Activated T-cell treated with anti-CD3 and anti-CD28 coated beads for 24 hours (primary cell): ENCODE data around the gene THEM4.
"Not testable (repeated sequence)": the region's sequence is repeated elsewhere in the genome, so short reads cannot be mapped to it uniquely, and the experiment has no call there.

Experiments
- DNase-seq: peaks from one replicate; pipeline ENCODE4 v3.0.0-alpha.2; 2020; ENCODE audit warnings: low read depth

Gene THEM4

GRCh38 chr1:151892190-151892589 is 17.1 kb downstream of the THEM4 start:
- no peak for DNase-seq

- no peak for DNase-seq
These were observed 17.8 kb downstream of the THEM4 start for GRCh38 chr1:151891512-151891911.

GRCh38 chr1:151888972-151889570 is 20.2 kb downstream of the THEM4 start:
- no peak for DNase-seq

GRCh38 chr1:151887028-151887427 is 22.3 kb downstream of the THEM4 start:
- no peak for DNase-seq

- DNase-seq = no peak
These were observed 23.8 kb downstream of the THEM4 start for GRCh38 chr1:151885479-151885878.

GRCh38 chr1:151884879-151885278 is 24.4 kb downstream of the THEM4 start:
- DNase-seq = not testable (repeated sequence)

GRCh38 chr1:151884445-151884844 is 24.9 kb downstream of the THEM4 start:
- DNase-seq = not testable (repeated sequence)

GRCh38 chr1:151883898-151884297 is 25.4 kb downstream of the THEM4 start:
- not testable (repeated sequence) for DNase-seq

GRCh38 chr1:151882918-151883317 is 26.4 kb downstream of the THEM4 start:
- not testable (repeated sequence) for DNase-seq

- DNase-seq = no peak
These were observed 26.8 kb downstream of the THEM4 start for GRCh38 chr1:151882466-151882865.

GRCh38 chr1:151881479-151881878 is 27.8 kb downstream of the THEM4 start:
- DNase-seq = no peak

GRCh38 chr1:151875419-151876097 is 33.8 kb downstream of the THEM4 start:
- DNase-seq = no peak

GRCh38 chr1:151872776-151873175 is 36.5 kb downstream of the THEM4 start:
- DNase-seq = not testable (repeated sequence)

GRCh38 chr1:151871284-151872030 is 37.9 kb downstream of the THEM4 start:
- DNase-seq = no peak

GRCh38 chr1:151868486-151868885 is 40.8 kb downstream of the THEM4 start:
- no peak for DNase-seq

- DNase-seq = no peak
These were observed 41.4 kb downstream of the THEM4 start for GRCh38 chr1:151867765-151868411.

- no peak for DNase-seq
These were observed 42.0 kb downstream of the THEM4 start for GRCh38 chr1:151867321-151867720.

- no peak for DNase-seq
These were observed 44.9 kb downstream of the THEM4 start for GRCh38 chr1:151864411-151864810.

- no peak for DNase-seq
These were observed 46.7 kb downstream of the THEM4 start for GRCh38 chr1:151862604-151863003.

- no peak for DNase-seq
These were observed 48.7 kb downstream of the THEM4 start for GRCh38 chr1:151860504-151861187.

- no peak for DNase-seq
These were observed 49.4 kb downstream of the THEM4 start for GRCh38 chr1:151859891-151860293.
